Transverse colon (tissue), 4 donors: Measurements from ENCODE around the gene DAGLB.

Experiments used
- CTCF ChIP-seq, 5 experiments: fragments of 200-600 bp in 3 of 5; fragments of 450-650 bp in 2 of 5; sonication (generic) in 3 of 5; IDR thresholded peaks; 1 replicate in 2 of 5; 2 replicates in 3 of 5; pipeline ENCODE4 v1.5.1; 2016 to 2017; ENCODE audit warnings: antibody characterized with exemption in 5 of 5, inconsistent platforms in 3 of 5, mild to moderate bottlenecking in 2 of 5, moderate library complexity in 1 of 5
- EP300 ChIP-seq: sonication (generic); formaldehyde crosslinking; IDR thresholded peaks from one replicate; pipeline ENCODE4 v1.6.1; 2017; ENCODE audit warnings: antibody characterized with exemption, low read depth
- POLR2A ChIP-seq: fragments of 450-650 bp; IDR thresholded peaks from one replicate; pipeline ENCODE4 v1.6.1; 2016; ENCODE audit warnings: antibody characterized with exemption, mild to moderate bottlenecking, moderate library complexity
- POLR2AphosphoS5 ChIP-seq, 3 donors: sonication (generic); formaldehyde crosslinking; IDR thresholded peaks; one replicate each; pipeline ENCODE4 v1.6.1; 2016; ENCODE audit warnings: antibody characterized with exemption in 3 of 3

DNA sequence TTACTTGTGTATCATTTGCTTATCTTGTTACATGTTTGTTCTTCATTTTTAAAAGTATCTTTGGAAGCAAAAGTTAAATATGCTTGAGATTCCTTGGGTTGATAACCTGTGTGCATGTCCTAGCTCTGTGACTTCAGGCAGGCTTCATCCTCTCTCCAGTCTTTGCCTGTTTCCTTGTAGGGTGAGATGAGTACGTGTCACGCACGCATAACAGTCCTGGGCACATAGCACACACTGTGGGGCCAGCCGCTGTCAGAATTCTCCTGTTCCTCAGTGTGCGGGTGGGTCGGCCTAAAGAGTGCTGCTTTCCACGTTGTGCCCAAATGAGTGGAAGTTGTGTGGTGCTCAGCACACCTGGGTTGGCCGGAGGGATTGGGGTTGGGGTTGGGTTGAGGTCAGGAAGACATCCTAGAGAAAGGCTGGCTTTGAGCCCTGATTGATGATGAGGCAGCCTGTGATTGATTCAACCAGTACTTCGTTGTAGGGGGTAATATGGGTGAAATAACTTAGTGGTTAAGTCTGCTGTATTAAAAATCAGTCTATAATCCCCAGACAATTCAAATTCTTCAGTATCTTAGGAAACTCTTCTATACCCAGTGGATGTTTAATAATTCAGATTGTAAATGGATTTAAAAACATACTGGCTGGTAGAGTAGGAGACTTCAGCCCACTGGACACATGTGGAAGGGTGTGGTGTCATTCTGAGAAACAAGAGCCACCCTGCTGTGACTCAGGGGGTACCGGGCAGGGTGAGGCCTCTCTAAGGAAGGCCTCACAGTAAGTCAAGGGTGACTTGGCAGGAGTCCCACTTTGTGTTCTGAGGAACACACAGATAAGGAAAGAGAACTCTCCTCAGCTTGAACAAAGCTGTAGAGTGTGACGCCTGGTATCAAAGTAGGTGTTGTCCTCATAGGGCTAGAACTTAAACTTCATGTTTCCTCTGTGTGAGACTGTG is 54.8 kb downstream of the DAGLB start:
- TF ChIP-seq CTCF (IDR thresholded peaks at IDR 0.05) (no peak), EP300 (peak; percentile 60), POLR2A (no peak), POLR2AphosphoS5 (IDR thresholded peaks at IDR 0.05) (peak; percentile 24 to 88 (median 76))
